Measurements from ENCODE around the gene RPS21.

The RPS21 gene

GRCh38 chr20:62350098-62350628, 36.7 kb upstream of the RPS21 start:
- H3K9me3 ChIP-seq (ENCODE audit: control extremely low read depth in 1 of 5, control insufficient read depth in 4 of 5, insufficient read depth in 2 of 5, low read depth in 1 of 5, low read length in 4 of 5): peaks cover 0 to 5% (median 3%) of the 10 kb centered on the region in 5 experiments
- CTCF ChIA-PET: no interaction called here
- POLR2A ChIA-PET: no interaction called here
- no peak for DNase-seq
- H3K27me3 ChIP-seq (replicated peaks in 2 of 5; ENCODE audit: control insufficient read depth in 4 of 5, insufficient read depth in 5 of 5, low read length in 4 of 5): no peaks in the 10 kb centered on the region
- peaks cover 0 to 1% (median 0%) of the 10 kb centered on the region in 4 experiments for H3K4me1 ChIP-seq (ENCODE audit: control extremely low read depth in 1 of 4, control insufficient read depth in 4 of 4, insufficient read depth in 4 of 4, low read length in 3 of 4)
- H3K27ac ChIP-seq (ENCODE audit: insufficient read depth in 1 of 2, low read depth in 1 of 2, low read length in 2 of 2, poor library complexity in 1 of 2, severe bottlenecking in 2 of 2): no peak overlapping the region
- H3K36me3 ChIP-seq (ENCODE audit: control insufficient read depth in 4 of 4, insufficient read depth in 4 of 4, low read length in 3 of 4): no peaks in the 10 kb centered on the region
- WGBS (ENCODE audit: insufficient coverage): 96% methylated on average over 13 of the region's 16 CpGs
- no peak overlapping the region for H3K4me3 ChIP-seq (ENCODE audit: control insufficient read depth in 1 of 7, extremely low read depth in 1 of 7, insufficient read depth in 4 of 7, low read depth in 2 of 7, low read length in 6 of 7)

GRCh38 chr20:62350629-62351422, 36.1 kb upstream of the RPS21 start:
- ChIA-PET CTCF (no interaction called here), POLR2A (no interaction called here)
- Histone ChIP-seq H3K9me3 (ENCODE audit: control extremely low read depth in 1 of 5, control insufficient read depth in 4 of 5, insufficient read depth in 2 of 5, low read depth in 1 of 5, low read length in 4 of 5) (peaks cover 0 to 5% (median 3%) of the 10 kb centered on the region in 5 experiments), H3K36me3 (ENCODE audit: control insufficient read depth in 4 of 4, insufficient read depth in 4 of 4, low read length in 3 of 4) (no peaks in the 10 kb centered on the region), H3K27ac (ENCODE audit: insufficient read depth in 1 of 2, low read depth in 1 of 2, low read length in 2 of 2, poor library complexity in 1 of 2, severe bottlenecking in 2 of 2) (no peak overlapping the region), H3K4me1 (ENCODE audit: control extremely low read depth in 1 of 4, control insufficient read depth in 4 of 4, insufficient read depth in 4 of 4, low read length in 3 of 4) (peaks cover 0 to 7% (median under 1%) of the 10 kb centered on the region in 4 experiments), H3K27me3 (replicated peaks in 2 of 5; ENCODE audit: control insufficient read depth in 4 of 5, insufficient read depth in 5 of 5, low read length in 4 of 5) (no peaks in the 10 kb centered on the region), H3K4me3 (ENCODE audit: control insufficient read depth in 1 of 7, extremely low read depth in 1 of 7, insufficient read depth in 4 of 7, low read depth in 2 of 7, low read length in 6 of 7) (no peak overlapping the region)
- no peak for DNase-seq
- WGBS (ENCODE audit: insufficient coverage): 98% methylated on average over 12 of the region's 23 CpGs

- ChIA-PET CTCF (interaction anchor here (0.9 kb wide), 1 partner anchor 10 kb away, joined by 3 read pairs; no protein-coding TSS in a partner anchor), POLR2A (no interaction called here)
- no peak for DNase-seq
- no peak overlapping the region for H3K4me3 ChIP-seq (ENCODE audit: control insufficient read depth in 1 of 7, extremely low read depth in 1 of 7, insufficient read depth in 4 of 7, low read depth in 2 of 7, low read length in 6 of 7)
- H3K27me3 ChIP-seq (replicated peaks in 2 of 5; ENCODE audit: control insufficient read depth in 4 of 5, insufficient read depth in 5 of 5, low read length in 4 of 5): no peaks in the 10 kb centered on the region
- peaks cover 0 to 5% (median 3%) of the 10 kb centered on the region in 5 experiments for H3K9me3 ChIP-seq (ENCODE audit: control extremely low read depth in 1 of 5, control insufficient read depth in 4 of 5, insufficient read depth in 2 of 5, low read depth in 1 of 5, low read length in 4 of 5)
- WGBS (ENCODE audit: insufficient coverage): 95% methylated on average over 56 of the region's 60 CpGs
- H3K4me1 ChIP-seq (ENCODE audit: control extremely low read depth in 1 of 4, control insufficient read depth in 4 of 4, insufficient read depth in 4 of 4, low read length in 3 of 4): peaks cover 0 to 16% (median 7%) of the 10 kb centered on the region in 4 experiments
- no peak overlapping the region for H3K27ac ChIP-seq (ENCODE audit: insufficient read depth in 1 of 2, low read depth in 1 of 2, low read length in 2 of 2, poor library complexity in 1 of 2, severe bottlenecking in 2 of 2)
- no peaks in the 10 kb centered on the region for H3K36me3 ChIP-seq (ENCODE audit: control insufficient read depth in 4 of 4, insufficient read depth in 4 of 4, low read length in 3 of 4)
Observed at GRCh38 chr20:62351469-62352401, 35.2 kb upstream of the RPS21 start.

- peaks cover 0 to 5% (median 3%) of the 10 kb centered on the region in 5 experiments for H3K9me3 ChIP-seq (ENCODE audit: control extremely low read depth in 1 of 5, control insufficient read depth in 4 of 5, insufficient read depth in 2 of 5, low read depth in 1 of 5, low read length in 4 of 5)
- H3K4me1 ChIP-seq (ENCODE audit: control extremely low read depth in 1 of 4, control insufficient read depth in 4 of 4, insufficient read depth in 4 of 4, low read length in 3 of 4): peaks cover 0 to 25% (median 14%) of the 10 kb centered on the region in 4 experiments
- H3K27ac ChIP-seq (ENCODE audit: insufficient read depth in 1 of 2, low read depth in 1 of 2, low read length in 2 of 2, poor library complexity in 1 of 2, severe bottlenecking in 2 of 2): no peak overlapping the region
- H3K36me3 ChIP-seq (ENCODE audit: control insufficient read depth in 4 of 4, insufficient read depth in 4 of 4, low read length in 3 of 4): no peaks in the 10 kb centered on the region
- no peaks in the 10 kb centered on the region for H3K27me3 ChIP-seq (replicated peaks in 2 of 5; ENCODE audit: control insufficient read depth in 4 of 5, insufficient read depth in 5 of 5, low read length in 4 of 5)
- ChIA-PET POLR2A (no interaction called here), CTCF (interaction anchor here (0.9 kb wide), 1 partner anchor 11 kb away, joined by 3 read pairs; no protein-coding TSS in a partner anchor)
- no peak for DNase-seq
- WGBS (ENCODE audit: insufficient coverage): 96% methylated on average over 32 of the region's 43 CpGs
- no peak overlapping the region for H3K4me3 ChIP-seq (ENCODE audit: control insufficient read depth in 1 of 7, extremely low read depth in 1 of 7, insufficient read depth in 4 of 7, low read depth in 2 of 7, low read length in 6 of 7)
Observed at GRCh38 chr20:62352402-62353288, 34.3 kb upstream of the RPS21 start.

- H3K4me1 ChIP-seq (ENCODE audit: control extremely low read depth in 1 of 4, control insufficient read depth in 4 of 4, insufficient read depth in 4 of 4, low read length in 3 of 4): peaks cover 0 to 28% (median 16%) of the 10 kb centered on the region in 4 experiments
- no peak overlapping the region for H3K4me3 ChIP-seq (ENCODE audit: control insufficient read depth in 1 of 7, extremely low read depth in 1 of 7, insufficient read depth in 4 of 7, low read depth in 2 of 7, low read length in 6 of 7)
- no peak for DNase-seq
- ChIA-PET CTCF (no interaction called here), POLR2A (no interaction called here)
- H3K36me3 ChIP-seq (ENCODE audit: control insufficient read depth in 4 of 4, insufficient read depth in 4 of 4, low read length in 3 of 4): no peaks in the 10 kb centered on the region
- WGBS (ENCODE audit: insufficient coverage): 100% methylated on average over 10 of the region's 16 CpGs
- peaks cover 0 to 5% (median 2%) of the 10 kb centered on the region in 5 experiments for H3K9me3 ChIP-seq (ENCODE audit: control extremely low read depth in 1 of 5, control insufficient read depth in 4 of 5, insufficient read depth in 2 of 5, low read depth in 1 of 5, low read length in 4 of 5)
- H3K27me3 ChIP-seq (replicated peaks in 2 of 5; ENCODE audit: control insufficient read depth in 4 of 5, insufficient read depth in 5 of 5, low read length in 4 of 5): no peaks in the 10 kb centered on the region
- H3K27ac ChIP-seq (ENCODE audit: insufficient read depth in 1 of 2, low read depth in 1 of 2, low read length in 2 of 2, poor library complexity in 1 of 2, severe bottlenecking in 2 of 2): no peak overlapping the region
Observed at GRCh38 chr20:62353289-62354030, 33.4 kb upstream of the RPS21 start.

Measured in common myeloid progenitor, CD34-positive (primary cell).